Aorta (tissue), 5 donors: ENCODE results near the gene CCN6. TPM values are rescaled to one million over a fixed set of nuclear protein-coding genes. Genes with fewer than 3 reads are reported as not detected.

Experiments used
- ATAC-seq: fragments of 200-7000 bp; cut with Tn5 transposase; one replicate; pipeline ENCODE4 v1.9.1; 2022; ENCODE audit warnings: moderate library complexity; ENCODE audit not compliant: low FRiP score
- DNase-seq, 2 donors: peaks; one replicate each; pipeline ENCODE4 v3.0.0-alpha.2; 2020
- H3K27ac ChIP-seq, 2 donors: one replicate each; pipeline ENCODE4 v1.5.1; 2013; ENCODE audit warnings: low read length in 2 of 2, mild to moderate bottlenecking in 2 of 2, moderate library complexity in 2 of 2, control low read depth in 1 of 2, inconsistent platforms in 1 of 2, low read depth in 1 of 2
- H3K27me3 ChIP-seq, 2 donors: one replicate each; pipeline ENCODE4 v1.6.1; 2013; ENCODE audit warnings: control low read depth in 1 of 2, low read length in 1 of 2, mild to moderate bottlenecking in 1 of 2, moderate library complexity in 1 of 2; ENCODE audit not compliant: insufficient read depth in 2 of 2, control insufficient read depth in 1 of 2
- H3K36me3 ChIP-seq, 2 donors: one replicate each; pipeline ENCODE4 v1.6.1; 2013; ENCODE audit warnings: control low read depth in 1 of 2, low read length in 1 of 2, mild to moderate bottlenecking in 1 of 2; ENCODE audit not compliant: insufficient read depth in 2 of 2, control insufficient read depth in 1 of 2
- H3K4me1 ChIP-seq, 2 donors: one replicate each; pipeline ENCODE4 v1.6.1; 2013; ENCODE audit warnings: low read length in 2 of 2, control low read depth in 1 of 2, mild to moderate bottlenecking in 1 of 2, moderate library complexity in 1 of 2; ENCODE audit not compliant: insufficient read depth in 2 of 2, control insufficient read depth in 1 of 2
- H3K4me3 ChIP-seq, 2 donors: one replicate each; pipeline ENCODE4 v1.5.1; 2013; ENCODE audit warnings: low read length in 2 of 2, control low read depth in 1 of 2, mild to moderate bottlenecking in 1 of 2
- H3K9me3 ChIP-seq: one replicate; pipeline ENCODE4 v1.6.1; 2013; ENCODE audit warnings: mild to moderate bottlenecking, low read length; ENCODE audit not compliant: control insufficient read depth
- WGBS, 2 donors: extraction: QIAGEN DNeasy Blood & Tissue Kit; methylation state at CpG; one replicate each; pipeline ENCODE4 v1.1.7; 2013; 5-methylcytosine and 5-hydroxymethylcytosine counted together
- intact Hi-C, 2 donors: fragments of 100-400 bp; cut with DNase I; formaldehyde crosslinking; loops; one replicate each; pipeline versions ENCODE4 v1.14.2 to v1.15.0; 2022
- polyA plus RNA-seq, 2 donors: library from polyadenylated mRNA; stranded (reverse); fragments of 200-250 nt; gene quantifications; one replicate each; pipeline ENCODE4 v1.2.3, GENCODE V29; 2013
- total RNA-seq, 2 donors: library from RNA; stranded (reverse); fragmentation: NEBNext Ultra II Directional; extraction: Animal tissue kit (Norgen Biotek cat#: 25700); gene quantifications; one replicate each; pipeline ENCODE4 v1.2.1, GENCODE V29; 2021
- donor health status: healthy with polysubstance abuse.
- donor health status: Bipolar disorder and iron deficiency.
- donor health status: DM: no; HTN: no; CAD: no.
- donor health status: DM: no; HTN: no; CAD: no.
- donor health status: DM: yes; HTN: yes; CAD: no.

The CCN6 gene
- total and polyA plus RNA-seq, 4 donors = not detected

DNA sequence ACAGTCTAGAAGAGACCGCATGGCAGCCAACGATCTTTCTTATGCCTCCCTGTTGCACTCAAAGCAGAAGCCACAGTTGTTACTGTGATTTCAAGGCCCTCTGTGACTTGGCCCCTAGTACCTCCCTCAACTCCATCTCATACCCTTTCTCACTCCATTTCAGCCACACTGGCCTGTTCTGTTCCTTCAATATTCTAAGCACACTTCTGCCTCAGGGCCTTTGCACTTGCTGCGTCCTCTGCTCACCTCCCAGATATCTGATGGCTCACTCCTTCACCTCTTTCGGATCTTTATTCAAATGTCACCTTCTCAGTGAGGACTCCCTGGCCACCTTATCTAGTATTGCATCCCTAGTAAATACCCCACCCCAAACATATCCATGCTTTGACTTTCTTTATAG is 29.4 kb upstream of the CCN6 start:
- Histone ChIP-seq H3K4me3 (no peak overlapping the region), H3K4me1 (no peaks in the 10 kb centered on the region), H3K27ac (no peak overlapping the region), H3K27me3 (no peaks in the 10 kb centered on the region), H3K36me3 (no peaks in the 10 kb centered on the region), H3K9me3 (no peaks in the 10 kb centered on the region)
- no peak for DNase-seq
- no peak for ATAC-seq
- WGBS, 2 donors = 97 to 98% methylated on average over 4 of the region's 4 CpGs
- intact Hi-C loops = no loop called here

DNA sequence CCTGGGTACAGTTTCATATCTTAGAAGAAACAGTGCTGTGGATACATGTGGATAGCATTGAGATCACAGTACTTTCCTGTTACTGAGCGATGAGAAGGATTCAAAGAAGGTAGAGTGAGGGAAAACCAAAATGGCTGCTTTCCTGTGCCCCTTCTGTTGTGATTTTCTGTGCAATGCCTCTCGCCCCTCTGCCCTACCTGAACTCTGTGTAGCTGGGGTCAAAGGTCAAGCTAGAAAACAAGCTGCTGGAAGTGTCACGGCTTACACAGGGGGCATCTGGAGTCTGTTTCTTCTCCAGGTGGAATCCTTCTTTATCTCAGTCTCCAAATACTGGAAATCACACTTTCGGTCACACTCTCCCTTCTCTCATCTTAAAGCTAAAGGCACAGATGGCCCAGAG is 27.0 kb upstream of the CCN6 start:
- H3K27ac ChIP-seq = no peak overlapping the region
- WGBS, 2 donors = 95 to 96% methylated on average over 4 of the region's 4 CpGs
- no peak overlapping the region for H3K4me3 ChIP-seq
- no peaks in the 10 kb centered on the region for H3K4me1 ChIP-seq
- no peaks in the 10 kb centered on the region for H3K27me3 ChIP-seq
- intact Hi-C loops = no loop called here
- H3K36me3 ChIP-seq = no peaks in the 10 kb centered on the region
- ATAC-seq (no peak), DNase-seq (no peak)
- no peaks in the 10 kb centered on the region for H3K9me3 ChIP-seq

DNA sequence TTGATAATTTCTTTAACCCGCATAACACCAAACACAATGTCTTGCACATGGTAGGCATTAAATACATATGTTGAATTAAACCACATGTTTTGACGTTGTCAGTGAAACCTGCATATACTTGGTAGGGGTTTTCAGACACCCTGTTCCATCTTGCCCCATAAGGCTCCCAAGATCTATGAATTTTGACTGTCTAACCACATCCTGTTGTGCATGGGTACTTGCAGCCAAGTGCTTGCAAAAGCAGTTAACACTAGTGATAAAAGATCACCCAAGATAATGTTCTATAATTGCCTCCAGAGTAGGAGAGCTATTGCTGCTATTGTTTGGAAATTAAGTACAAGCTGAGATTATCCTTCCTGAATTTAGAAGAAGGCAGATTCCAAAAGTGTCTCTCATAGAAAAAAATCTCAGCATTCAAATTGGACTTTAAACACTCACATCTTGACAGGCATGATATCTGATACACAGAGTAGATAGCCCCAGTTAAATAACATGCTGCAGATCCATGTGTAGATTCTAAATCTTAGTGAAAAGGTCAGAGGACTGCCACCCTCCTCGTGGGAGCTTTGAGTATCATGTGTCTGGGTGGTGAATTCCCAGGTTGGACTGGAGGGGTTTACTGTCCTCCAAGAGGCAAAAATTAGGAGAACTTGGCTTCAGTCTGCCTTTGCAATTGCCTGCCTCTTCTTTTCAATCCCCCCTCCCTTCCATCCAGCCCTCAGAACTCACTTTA is 25.8 kb upstream of the CCN6 start:
- no peaks in the 10 kb centered on the region for H3K4me1 ChIP-seq
- H3K4me3 ChIP-seq = no peak overlapping the region
- WGBS, 2 donors = 79 to 87% methylated on average over 3 of the region's 3 CpGs
- H3K36me3 ChIP-seq = no peaks in the 10 kb centered on the region
- intact Hi-C loops = no loop called here
- no peak for DNase-seq
- H3K27ac ChIP-seq = no peak overlapping the region
- no peak for ATAC-seq
- H3K9me3 ChIP-seq = no peaks in the 10 kb centered on the region
- H3K27me3 ChIP-seq = no peaks in the 10 kb centered on the region

DNA sequence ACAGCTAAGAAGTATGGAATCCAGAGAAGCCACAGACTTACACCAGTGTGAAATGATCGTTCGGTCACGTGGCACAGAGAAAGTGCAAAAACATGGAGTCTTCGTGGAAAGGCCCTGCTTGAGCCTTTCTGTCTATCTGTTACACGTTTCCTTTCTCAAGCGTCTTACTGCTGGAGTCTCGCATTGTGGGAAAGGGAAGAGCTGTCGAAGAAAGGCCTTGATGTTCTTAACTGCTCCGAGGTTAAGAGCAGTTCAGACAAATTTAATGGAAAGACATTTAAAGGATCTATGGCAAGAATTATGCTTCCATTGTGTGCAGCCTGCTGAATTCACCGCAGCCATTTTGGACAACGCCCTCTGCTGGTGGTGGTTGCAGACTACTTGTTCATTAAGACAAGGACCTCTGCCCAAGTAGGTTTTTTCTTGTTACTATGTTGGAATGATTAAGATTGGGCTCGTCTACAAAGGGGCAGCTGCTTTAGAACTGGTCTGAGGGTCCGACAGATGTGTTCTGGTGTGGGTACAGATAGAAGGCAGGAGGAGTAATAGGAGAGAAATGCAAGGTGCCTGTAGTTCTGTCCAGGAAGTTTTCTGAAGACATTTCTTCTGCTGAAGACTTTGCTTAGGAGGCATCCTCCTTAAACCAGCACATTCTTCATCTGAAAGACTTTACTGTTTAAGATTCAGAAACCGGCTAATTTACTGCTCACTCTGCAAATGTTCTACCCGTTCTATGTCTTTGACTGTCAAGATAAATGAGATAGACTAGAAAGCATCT is 24.7 kb upstream of the CCN6 start:
- intact Hi-C loops = no loop called here
- peak; percentile 83 to 85 for DNase-seq
- 81 to 82% methylated on average over 15 of the region's 15 CpGs for WGBS, 2 donors
- Histone ChIP-seq H3K9me3 (no peaks in the 10 kb centered on the region), H3K4me1 (peaks cover 0 to 2% of the 10 kb centered on the region in 2 donors), H3K27me3 (no peaks in the 10 kb centered on the region), H3K36me3 (no peaks in the 10 kb centered on the region), H3K4me3 (no peak overlapping the region), H3K27ac (no peak overlapping the region)
- no peak for ATAC-seq

DNA sequence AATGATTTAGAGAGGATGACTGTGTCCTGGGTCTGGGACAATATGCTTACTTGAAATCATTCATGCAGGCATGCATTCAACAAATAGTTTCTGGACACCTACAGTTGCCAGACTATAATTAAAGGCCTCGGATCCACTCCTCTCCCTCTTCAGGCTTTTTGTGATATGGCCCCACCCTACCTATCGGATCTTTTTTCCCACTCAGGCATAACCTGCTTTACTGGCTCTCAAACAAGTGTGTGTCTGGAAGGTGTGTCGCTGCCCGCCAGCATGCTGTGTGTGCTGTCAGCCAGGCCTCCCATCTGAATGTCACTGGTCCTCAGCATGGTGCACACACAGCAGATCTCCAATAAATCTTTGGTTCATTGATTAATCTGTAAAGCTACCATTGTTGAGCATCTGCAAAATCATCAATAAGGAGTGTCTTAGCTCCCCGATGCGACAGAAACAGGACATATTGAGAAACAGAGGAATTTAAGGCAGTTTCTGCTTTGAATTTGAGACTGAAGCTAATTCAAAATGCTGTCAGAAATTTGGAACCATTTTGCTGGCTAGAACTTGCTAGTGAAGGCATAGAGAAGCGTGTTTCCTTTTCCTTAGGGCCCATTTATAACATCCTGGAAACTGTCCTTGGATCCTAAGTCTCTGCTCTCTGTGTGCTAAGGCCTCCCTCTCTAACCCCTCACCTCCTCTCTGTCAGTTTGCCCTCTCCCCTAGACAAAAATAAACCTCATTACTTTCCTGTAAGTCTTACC is 23.5 kb upstream of the CCN6 start:
- 82 to 83% methylated on average over 7 of the region's 7 CpGs for WGBS, 2 donors

DNA sequence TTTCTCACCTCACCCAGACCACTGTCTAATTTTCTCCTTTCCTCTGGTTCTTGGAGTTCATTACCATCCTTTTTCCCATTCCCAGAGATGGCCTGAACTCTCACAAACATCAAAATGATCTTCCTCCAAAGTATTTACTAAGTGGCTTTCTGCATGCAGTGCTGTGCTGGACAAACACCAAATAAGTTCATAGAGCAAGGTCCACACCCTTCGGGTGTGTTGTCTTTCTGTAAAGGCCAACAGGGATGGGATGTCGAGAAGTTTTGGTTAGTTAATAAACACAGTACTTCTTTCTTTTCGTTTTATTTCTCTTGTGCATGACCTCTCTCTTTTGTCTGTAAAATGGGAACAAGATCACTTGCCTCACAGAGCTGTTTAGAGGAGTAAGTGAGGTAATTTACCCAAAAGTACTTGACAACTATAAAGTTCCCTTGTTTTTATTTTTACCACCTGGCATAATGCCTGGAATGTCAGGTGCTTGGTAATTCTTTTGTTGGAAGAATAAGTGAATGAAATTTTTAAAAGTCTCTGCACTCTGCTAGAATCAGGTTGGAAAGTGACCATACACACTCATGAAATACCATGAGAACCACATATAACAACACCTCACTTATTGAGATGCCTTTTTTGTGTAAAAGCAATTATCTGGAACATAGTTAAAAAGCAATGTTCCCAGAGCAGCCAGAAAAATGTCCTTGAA is 22.8 kb upstream of the CCN6 start:
- 82% methylated on average over 3 of the region's 3 CpGs for WGBS, 2 donors
- Histone ChIP-seq H3K27me3 (no peaks in the 10 kb centered on the region), H3K9me3 (no peaks in the 10 kb centered on the region), H3K36me3 (no peaks in the 10 kb centered on the region), H3K4me1 (peaks cover 0 to 2% of the 10 kb centered on the region in 2 donors), H3K4me3 (no peak overlapping the region), H3K27ac (no peak overlapping the region)
- ATAC-seq (no peak), DNase-seq (no peak)
- intact Hi-C loops = no loop called here

More for the DNA sequence above, 23.5 kb upstream of the CCN6 start:
- DNase-seq (no peak), ATAC-seq (no peak)
- no peaks in the 10 kb centered on the region for H3K9me3 ChIP-seq
- H3K4me3 ChIP-seq = no peak overlapping the region
- no peaks in the 10 kb centered on the region for H3K36me3 ChIP-seq
- intact Hi-C loops = no loop called here
- H3K27ac ChIP-seq = no peak overlapping the region
- peaks cover 0 to 2% of the 10 kb centered on the region in 2 donors for H3K4me1 ChIP-seq
- H3K27me3 ChIP-seq = no peaks in the 10 kb centered on the region

DNA sequence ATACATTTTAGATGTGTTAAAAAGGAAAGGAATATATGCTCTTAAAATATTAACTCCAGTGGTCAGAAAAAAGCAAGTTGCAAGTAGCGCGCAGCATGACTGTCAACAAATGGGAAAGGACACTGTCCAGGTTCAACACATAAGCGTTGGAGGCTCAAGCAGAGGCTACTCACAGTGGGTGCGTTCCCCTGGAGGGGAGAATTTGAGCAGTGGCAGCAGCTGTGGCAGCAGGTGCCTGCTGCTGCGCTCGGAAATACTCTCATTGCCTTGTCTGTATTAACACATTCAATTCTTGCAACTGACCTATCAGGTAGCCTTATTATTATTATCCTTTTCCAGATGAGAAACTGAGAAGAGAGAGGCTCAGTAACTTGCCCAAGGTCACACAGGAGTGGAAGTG is 21.9 kb upstream of the CCN6 start:
- Histone ChIP-seq H3K27me3 (no peaks in the 10 kb centered on the region), H3K27ac (no peak overlapping the region), H3K4me1 (peaks cover 0 to 2% of the 10 kb centered on the region in 2 donors), H3K4me3 (no peak overlapping the region), H3K36me3 (no peaks in the 10 kb centered on the region), H3K9me3 (no peaks in the 10 kb centered on the region)
- WGBS, 2 donors = 92 to 94% methylated on average over 6 of the region's 6 CpGs
- DNase-seq (no peak), ATAC-seq (no peak)
- intact Hi-C loops = no loop called here

DNA sequence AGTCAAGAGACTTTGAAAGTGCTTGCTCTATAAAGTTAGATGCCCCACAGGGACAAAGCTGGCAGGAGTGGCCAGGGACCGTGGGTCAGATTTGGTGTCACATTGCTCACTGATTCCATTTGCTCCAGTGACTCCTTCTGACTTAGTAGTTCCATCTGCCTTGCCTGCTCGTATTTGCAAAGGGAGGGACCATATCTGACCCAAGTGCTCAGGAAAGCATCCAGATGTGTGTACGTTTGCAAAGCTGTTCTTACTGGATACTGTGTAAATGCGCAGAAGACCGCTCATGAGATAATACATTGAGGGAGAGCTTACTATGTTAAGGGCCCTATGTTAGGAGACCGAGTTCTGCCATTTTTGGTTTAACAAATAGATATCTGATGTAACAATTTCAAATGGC is 21.2 kb upstream of the CCN6 start:
- 90% methylated on average over 6 of the region's 6 CpGs for WGBS, 2 donors
- Histone ChIP-seq H3K9me3 (no peaks in the 10 kb centered on the region), H3K36me3 (no peaks in the 10 kb centered on the region), H3K27me3 (no peaks in the 10 kb centered on the region), H3K4me3 (no peak overlapping the region), H3K4me1 (peaks cover 0 to 2% of the 10 kb centered on the region in 2 donors), H3K27ac (no peak overlapping the region)
- ATAC-seq (no peak), DNase-seq (no peak)
- intact Hi-C loops = no loop called here
